Astrocyte (in vitro differentiated cells and primary cell): ENCODE results near the gene RAPGEF5. TPM values are rescaled to one million over a fixed set of nuclear protein-coding genes. Genes with fewer than 3 reads are reported as not detected.

ENCODE experiments used
- DNase-seq: peaks from one replicate; pipeline ENCODE4 v3.0.0-alpha.2; 2010; ENCODE audit warnings: low read depth
- FAIRE-seq: peaks from 2 replicates; lab custom pipeline; 2011; peaks lifted over from hg19 to GRCh38; lab: Jason Lieb, UNC
- H2AFZ ChIP-seq: 2 replicates; pipeline ENCODE4 v1.6.0; 2012; ENCODE audit warnings: low read depth, low read length, inconsistent platforms
- H3K27ac ChIP-seq: 2 replicates; pipeline ENCODE4 v1.5.1; 2011; ENCODE audit warnings: low read depth, low read length, inconsistent platforms
- H3K27me3 ChIP-seq: 2 replicates; pipeline ENCODE4 v1.6.0; 2011; ENCODE audit warnings: low read length, inconsistent platforms; ENCODE audit not compliant: insufficient read depth
- H3K36me3 ChIP-seq: 2 replicates; pipeline ENCODE4 v1.5.1; 2011; ENCODE audit warnings: low read length, inconsistent platforms; ENCODE audit not compliant: insufficient read depth
- H3K4me1 ChIP-seq: 2 replicates; pipeline ENCODE4 v1.5.1; 2011; ENCODE audit warnings: low read length, inconsistent platforms; ENCODE audit not compliant: insufficient read depth
- H3K4me2 ChIP-seq: 2 replicates; pipeline ENCODE4 v1.6.0; 2012; ENCODE audit warnings: low read length, inconsistent platforms
- H3K4me3 ChIP-seq: 2 replicates; pipeline ENCODE4 v1.5.1; 2011; ENCODE audit warnings: low read depth, mild to moderate bottlenecking, low read length, inconsistent platforms; ENCODE audit not compliant: insufficient read depth
- H3K79me2 ChIP-seq: 2 replicates; pipeline ENCODE4 v1.6.0; 2012; ENCODE audit warnings: mild to moderate bottlenecking, low read length, inconsistent platforms; ENCODE audit not compliant: insufficient read depth
- H3K9ac ChIP-seq: 2 replicates; pipeline ENCODE4 v1.6.0; 2012; ENCODE audit warnings: mild to moderate bottlenecking, low read length, inconsistent platforms
- H3K9me3 ChIP-seq: 2 replicates; pipeline ENCODE4 v1.5.1; 2012; ENCODE audit warnings: low read depth, mild to moderate bottlenecking, low read length, inconsistent platforms; ENCODE audit not compliant: insufficient read depth
- H4K20me1 ChIP-seq: 2 replicates; pipeline ENCODE4 v1.6.0; 2012; ENCODE audit warnings: low read length, inconsistent platforms; ENCODE audit not compliant: insufficient read depth
- H3K27ac Mint-ChIP-seq: one replicate; pipeline ENCODE4 v1.8.0; 2021; ENCODE audit warnings: mild to moderate bottlenecking, mixed read lengths; ENCODE audit not compliant: unreplicated experiment
- H3K27me3 Mint-ChIP-seq: one replicate; pipeline ENCODE4 v1.8.0; 2021; ENCODE audit warnings: low read depth, mixed read lengths; ENCODE audit not compliant: unreplicated experiment
- H3K36me3 Mint-ChIP-seq: one replicate; pipeline ENCODE4 v1.8.0; 2021; ENCODE audit warnings: low read depth, mixed read lengths; ENCODE audit not compliant: unreplicated experiment
- H3K4me1 Mint-ChIP-seq: one replicate; pipeline ENCODE4 v1.8.0; 2021; ENCODE audit warnings: low read depth, mixed read lengths; ENCODE audit not compliant: unreplicated experiment
- H3K4me3 Mint-ChIP-seq: one replicate; pipeline ENCODE4 v1.8.0; 2021; ENCODE audit warnings: mild to moderate bottlenecking, moderate library complexity, mixed read lengths; ENCODE audit not compliant: unreplicated experiment
- H3K9me3 Mint-ChIP-seq: one replicate; pipeline ENCODE4 v1.8.0; 2021; ENCODE audit warnings: mild to moderate bottlenecking, mixed read lengths; ENCODE audit not compliant: unreplicated experiment
- CTCF ChIP-seq: IDR thresholded peaks from 2 replicates; pipeline ENCODE4 v1.5.1; 2011; ENCODE audit warnings: low read depth, mild to moderate bottlenecking, inconsistent platforms, low read length, moderate library complexity; ENCODE audit not compliant: insufficient read depth
- EZH2 ChIP-seq: IDR thresholded peaks from 2 replicates; pipeline ENCODE4 v1.6.1; 2012; ENCODE audit warnings: mild to moderate bottlenecking, low read length, inconsistent platforms; ENCODE audit not compliant: insufficient read depth
- total RNA-seq: library from RNA; stranded (reverse); gene quantifications from 2 replicates; pipeline ENCODE4 v1.2.1, GENCODE V29; 2021

RAPGEF5 gene
- total RNA-seq, 1 donor from 2014 or later, result 1.0 TPM

- no peaks in the 10 kb centered on the region for H3K9me3 ChIP-seq
- H3K27me3 ChIP-seq, result no peaks in the 10 kb centered on the region
- Mint-ChIP-seq H3K9me3 (no peaks in the 10 kb centered on the region), H3K4me3 (no peak overlapping the region), H3K4me1 (peaks cover 7% of the 10 kb centered on the region), H3K27ac (no peak overlapping the region), H3K27me3 (peaks cover 7% of the 10 kb centered on the region), H3K36me3 (no peaks in the 10 kb centered on the region)
- no peak for TF ChIP-seq CTCF
- TF ChIP-seq EZH2, result no peak
- no peak for FAIRE-seq
- no peaks in the 10 kb centered on the region for H3K36me3 ChIP-seq
- peak; percentile 56 for DNase-seq
- H3K79me2 ChIP-seq, result no peaks in the 10 kb centered on the region
- H3K27ac ChIP-seq, result no peak overlapping the region
- H4K20me1 ChIP-seq, result no peaks in the 10 kb centered on the region
- no peak overlapping the region for H3K4me3 ChIP-seq
- no peak overlapping the region for H3K9ac ChIP-seq
- no peak overlapping the region for H3K4me2 ChIP-seq
- H3K4me1 ChIP-seq, result no peaks in the 10 kb centered on the region
- H2AFZ ChIP-seq, result no peak overlapping the region
Observed at GRCh38 chr7:22397981-22398380, 41.0 kb upstream of the RAPGEF5 start.

GRCh38 chr7:22395222-22395621, 38.3 kb upstream of the RAPGEF5 start:
- H3K79me2 ChIP-seq, result no peaks in the 10 kb centered on the region
- no peak for DNase-seq
- TF ChIP-seq CTCF (no peak), EZH2 (no peak)
- H3K36me3 ChIP-seq, result no peaks in the 10 kb centered on the region
- peaks cover 5% of the 10 kb centered on the region for H3K27me3 Mint-ChIP-seq
- H3K27ac ChIP-seq, result no peak overlapping the region
- no peaks in the 10 kb centered on the region for H3K9me3 Mint-ChIP-seq
- H3K27me3 ChIP-seq, result no peaks in the 10 kb centered on the region
- H4K20me1 ChIP-seq, result no peaks in the 10 kb centered on the region
- H3K9me3 ChIP-seq, result no peaks in the 10 kb centered on the region
- no peak for FAIRE-seq
- no peak overlapping the region for H3K4me2 ChIP-seq
- no peaks in the 10 kb centered on the region for H3K36me3 Mint-ChIP-seq
- no peak overlapping the region for H3K4me3 ChIP-seq
- H3K4me1 ChIP-seq, result no peaks in the 10 kb centered on the region
- H2AFZ ChIP-seq, result no peak overlapping the region
- no peak overlapping the region for H3K27ac Mint-ChIP-seq
- peaks cover 7% of the 10 kb centered on the region for H3K4me1 Mint-ChIP-seq
- H3K9ac ChIP-seq, result no peak overlapping the region
- no peak overlapping the region for H3K4me3 Mint-ChIP-seq

GRCh38 chr7:22394739-22395138, 37.8 kb upstream of the RAPGEF5 start:
- Histone ChIP-seq H3K79me2 (no peaks in the 10 kb centered on the region), H3K27me3 (no peaks in the 10 kb centered on the region), H3K36me3 (no peaks in the 10 kb centered on the region), H3K4me3 (no peak overlapping the region), H3K27ac (no peak overlapping the region), H3K4me2 (no peak overlapping the region), H3K9ac (no peak overlapping the region), H2AFZ (no peak overlapping the region), H3K9me3 (no peaks in the 10 kb centered on the region), H3K4me1 (no peaks in the 10 kb centered on the region), H4K20me1 (no peaks in the 10 kb centered on the region)
- Mint-ChIP-seq H3K9me3 (no peaks in the 10 kb centered on the region), H3K27me3 (peaks cover 5% of the 10 kb centered on the region), H3K4me1 (peaks cover 7% of the 10 kb centered on the region), H3K4me3 (no peak overlapping the region), H3K27ac (no peak overlapping the region), H3K36me3 (no peaks in the 10 kb centered on the region)
- no peak for DNase-seq
- FAIRE-seq, result no peak
- no peak for TF ChIP-seq EZH2
- TF ChIP-seq CTCF, result no peak
